ENCODE measurements around the gene ACTMAP. TPM values are rescaled to one million over a fixed set of nuclear protein-coding genes. Genes with fewer than 3 reads are reported as not detected.
A peak's percentile ranks its signal among the peaks of the same experiment; 100 is the strongest.

ACTMAP gene
- total RNA-seq, 2 experiments from 2014 or later, result 13.5 to 15.6 TPM

- Mint-ChIP-seq H3K36me3 (peaks cover 5% of the 10 kb centered on the region), H3K4me3 (peak overlapping the region; percentile 78), H3K4me1 (peaks cover 46% of the 10 kb centered on the region), H3K27me3 (no peaks in the 10 kb centered on the region), H3K27ac (peak overlapping the region; percentile 65), H3K9me3 (no peaks in the 10 kb centered on the region)
- POLR2A ChIA-PET, result interaction anchor here (0.5 to 2.4 kb wide), 5 partner anchors 32 to 85 kb away, joined by 5 to 24 read pairs (median 8); partner anchors contain the start of genes ACTMAP, RAB4B and SNRPA
- no peak for ATAC-seq (ENCODE audit: low read depth)
- DNase-seq, result no peak
These were observed 32.1 kb downstream of the ACTMAP start for GRCh38 chr19:40717880-40718773.

GRCh38 chr19:40717325-40717879, 32.9 kb downstream of the ACTMAP start:
- POLR2A ChIA-PET, result interaction anchor here (0.5 to 2.4 kb wide), 9 partner anchors 11 to 86 kb away, joined by 3 to 24 read pairs (median 5); partner anchors contain the start of genes ACTMAP, NUMBL, RAB4B and SNRPA
- peak overlapping the region; percentile 65 for H3K27ac Mint-ChIP-seq
- peak overlapping the region; percentile 78 for H3K4me3 Mint-ChIP-seq
- no peaks in the 10 kb centered on the region for H3K9me3 Mint-ChIP-seq
- DNase-seq (peak; percentile 43), ATAC-seq (ENCODE audit: low read depth) (no peak)
- H3K27me3 Mint-ChIP-seq, result no peaks in the 10 kb centered on the region
- H3K4me1 Mint-ChIP-seq, result peaks cover 49% of the 10 kb centered on the region
- H3K36me3 Mint-ChIP-seq, result peaks cover 5% of the 10 kb centered on the region

GRCh38 chr19:40716482-40717324, 33.6 kb downstream of the ACTMAP start, which contains the start of the genes COQ8B and ITPKC:
Gene COQ8B (minus strand): TSS chr19:40716886. CDS start chr19:40714632, 2,254 bp downstream.
Gene ITPKC (plus strand): TSS chr19:40717112. CDS start chr19:40717136, 24 bp downstream.
- Mint-ChIP-seq H3K27me3 (no peaks in the 10 kb centered on the region), H3K27ac (peak within 1 kb of the TSS; percentile 92), H3K36me3 (peaks cover 5% of the 10 kb centered on the region), H3K4me3 (peak within 1 kb of the TSS; percentile 90), H3K9me3 (no peaks in the 10 kb centered on the region), H3K4me1 (peaks cover 49% of the 10 kb centered on the region)
- POLR2A ChIA-PET, result interaction anchor here (1.0 to 2.4 kb wide), 10 partner anchors 10 to 111 kb away, joined by 3 to 24 read pairs (median 4); partner anchors contain the start of genes ACTMAP, NUMBL, RAB4B and SNRPA
- peak; percentile 65 for ATAC-seq (ENCODE audit: low read depth)
- peak; percentile 100 for DNase-seq

- POLR2A ChIA-PET, result interaction anchor here (1.0 to 2.4 kb wide), 7 partner anchors 25 to 111 kb away, joined by 3 to 24 read pairs (median 5); partner anchors contain the start of genes ACTMAP, NUMBL, RAB4B and SNRPA
- Mint-ChIP-seq H3K36me3 (peaks cover 8% of the 10 kb centered on the region), H3K4me3 (peak overlapping the region; percentile 90), H3K27me3 (no peaks in the 10 kb centered on the region), H3K9me3 (no peaks in the 10 kb centered on the region), H3K4me1 (peaks cover 52% of the 10 kb centered on the region), H3K27ac (peak overlapping the region; percentile 92)
- ATAC-seq (ENCODE audit: low read depth) (peak; percentile 4), DNase-seq (peak; percentile 49)
These were observed 34.2 kb downstream of the ACTMAP start for GRCh38 chr19:40716031-40716481.

GRCh38 chr19:40714441-40715299, 35.6 kb downstream of the ACTMAP start:
- Mint-ChIP-seq H3K27ac (peak overlapping the region; percentile 92), H3K9me3 (no peaks in the 10 kb centered on the region), H3K4me3 (peak overlapping the region; percentile 90), H3K36me3 (peaks cover 8% of the 10 kb centered on the region), H3K27me3 (no peaks in the 10 kb centered on the region), H3K4me1 (peaks cover 43% of the 10 kb centered on the region)
- peak; percentile 76 for ATAC-seq (ENCODE audit: low read depth)
- POLR2A ChIA-PET, result interaction anchor here (0.8 to 1.0 kb wide), 2 partner anchors 52 to 63 kb away, joined by 4 read pairs; partner anchors contain the start of gene RAB4B
- peak; percentile 93 for DNase-seq

- DNase-seq, result no peak
- POLR2A ChIA-PET, result interaction anchor here (0.8 to 1.0 kb wide), 2 partner anchors 51 to 64 kb away, joined by 4 read pairs; partner anchors contain the start of gene RAB4B
- peaks cover 38% of the 10 kb centered on the region for H3K4me1 Mint-ChIP-seq
- no peaks in the 10 kb centered on the region for H3K27me3 Mint-ChIP-seq
- H3K4me3 Mint-ChIP-seq, result peak overlapping the region; percentile 90
- no peak for ATAC-seq (ENCODE audit: low read depth)
- peak overlapping the region; percentile 37 for H3K27ac Mint-ChIP-seq
- H3K36me3 Mint-ChIP-seq, result peaks cover 10% of the 10 kb centered on the region
- H3K9me3 Mint-ChIP-seq, result no peaks in the 10 kb centered on the region
These were observed 36.3 kb downstream of the ACTMAP start for GRCh38 chr19:40713939-40714338.

- Mint-ChIP-seq H3K9me3 (no peaks in the 10 kb centered on the region), H3K27me3 (no peaks in the 10 kb centered on the region), H3K4me1 (peaks cover 13% of the 10 kb centered on the region), H3K36me3 (peaks cover 17% of the 10 kb centered on the region), H3K27ac (no peak overlapping the region), H3K4me3 (no peak overlapping the region)
- ATAC-seq (ENCODE audit: low read depth), result no peak
- POLR2A ChIA-PET, result no interaction called here
- no peak for DNase-seq
These were observed 40.5 kb downstream of the ACTMAP start for GRCh38 chr19:40709817-40710216.

- POLR2A ChIA-PET, result no interaction called here
- no peak overlapping the region for H3K4me3 Mint-ChIP-seq
- ATAC-seq (ENCODE audit: low read depth) (no peak), DNase-seq (no peak)
- H3K9me3 Mint-ChIP-seq, result no peaks in the 10 kb centered on the region
- no peaks in the 10 kb centered on the region for H3K27me3 Mint-ChIP-seq
- H3K4me1 Mint-ChIP-seq, result peaks cover 7% of the 10 kb centered on the region
- H3K36me3 Mint-ChIP-seq, result peaks cover 21% of the 10 kb centered on the region
- H3K27ac Mint-ChIP-seq, result no peak overlapping the region
These were observed 42.7 kb downstream of the ACTMAP start for GRCh38 chr19:40707615-40708014.

GRCh38 chr19:40705950-40706619, 44.2 kb downstream of the ACTMAP start:
- Mint-ChIP-seq H3K9me3 (no peaks in the 10 kb centered on the region), H3K27ac (no peak overlapping the region), H3K4me3 (no peak overlapping the region), H3K4me1 (peaks cover 2% of the 10 kb centered on the region), H3K27me3 (no peaks in the 10 kb centered on the region), H3K36me3 (peaks cover 20% of the 10 kb centered on the region)
- DNase-seq (no peak), ATAC-seq (ENCODE audit: low read depth) (no peak)
- POLR2A ChIA-PET, result interaction anchor here (0.7 to 0.9 kb wide), 2 partner anchors 11 to 42 kb away, joined by 3 read pairs; partner anchors contain the start of genes COQ8B and ITPKC

GRCh38 chr19:40705362-40705651, 45.0 kb downstream of the ACTMAP start:
- no peaks in the 10 kb centered on the region for H3K27me3 Mint-ChIP-seq
- H3K36me3 Mint-ChIP-seq, result peaks cover 19% of the 10 kb centered on the region
- no peak for ATAC-seq (ENCODE audit: low read depth)
- H3K9me3 Mint-ChIP-seq, result no peaks in the 10 kb centered on the region
- POLR2A ChIA-PET, result no interaction called here
- H3K4me3 Mint-ChIP-seq, result no peak overlapping the region
- H3K27ac Mint-ChIP-seq, result peak overlapping the region; percentile 25
- H3K4me1 Mint-ChIP-seq, result peaks cover 2% of the 10 kb centered on the region
- DNase-seq, result no peak

- H3K36me3 Mint-ChIP-seq, result peaks cover 19% of the 10 kb centered on the region
- no peak for DNase-seq
- H3K27ac Mint-ChIP-seq, result peak overlapping the region; percentile 25
- peaks cover 2% of the 10 kb centered on the region for H3K4me1 Mint-ChIP-seq
- no peak for ATAC-seq (ENCODE audit: low read depth)
- H3K9me3 Mint-ChIP-seq, result no peaks in the 10 kb centered on the region
- H3K27me3 Mint-ChIP-seq, result no peaks in the 10 kb centered on the region
- POLR2A ChIA-PET, result no interaction called here
- no peak overlapping the region for H3K4me3 Mint-ChIP-seq
These were observed 45.6 kb downstream of the ACTMAP start for GRCh38 chr19:40704491-40705361.

All from activated naive CD8-positive, alpha-beta T cell treated with anti-CD3 and anti-CD28 coated beads, Interleukin-2, amount 10 ng/mL, durations not matched to agents 7 days and 5 days (primary cell).